ENCODE measurements around the gene ITM2C.

ITM2C gene

DNA sequence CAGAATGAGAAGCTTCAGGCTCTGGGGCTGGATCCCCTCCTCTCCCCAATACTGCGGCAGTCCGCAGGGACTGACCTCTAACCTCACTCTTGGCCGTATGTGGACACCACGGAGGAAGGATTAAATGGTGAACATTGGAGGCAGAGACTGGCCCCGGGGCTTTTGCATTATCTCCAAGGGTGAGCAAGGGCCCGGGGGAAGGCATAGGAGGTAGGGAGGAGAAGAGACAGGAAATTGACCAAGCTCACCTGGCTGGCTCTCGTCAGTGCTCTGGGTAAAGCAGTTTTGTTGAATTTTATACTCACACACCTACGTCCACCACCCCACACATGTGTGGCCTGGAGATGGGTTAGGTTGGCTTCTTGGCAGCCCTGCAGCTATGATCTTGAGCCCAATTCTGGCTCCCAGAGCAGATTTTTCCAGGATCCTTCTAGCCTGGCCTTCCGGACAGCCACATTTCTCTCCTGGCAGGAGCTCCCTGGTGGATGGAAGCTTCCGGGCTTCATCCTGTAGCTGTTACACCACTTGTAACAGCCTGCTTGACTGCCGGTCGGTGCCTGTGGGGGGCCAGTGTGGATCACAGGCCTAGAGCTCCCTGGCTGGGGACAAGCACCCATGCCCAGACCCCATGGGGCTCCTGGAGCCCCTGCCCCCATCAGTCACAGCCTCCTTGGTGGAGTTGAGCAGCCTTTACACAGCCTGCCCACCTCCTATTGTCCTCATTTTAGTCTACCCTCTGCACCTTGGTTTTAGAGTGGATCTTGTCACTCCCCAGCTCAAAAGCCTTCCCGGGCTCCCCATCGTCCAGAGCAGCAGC lies 7.6 kb downstream of the ITM2C start:
- TF ChIP-seq, protein P1, sequence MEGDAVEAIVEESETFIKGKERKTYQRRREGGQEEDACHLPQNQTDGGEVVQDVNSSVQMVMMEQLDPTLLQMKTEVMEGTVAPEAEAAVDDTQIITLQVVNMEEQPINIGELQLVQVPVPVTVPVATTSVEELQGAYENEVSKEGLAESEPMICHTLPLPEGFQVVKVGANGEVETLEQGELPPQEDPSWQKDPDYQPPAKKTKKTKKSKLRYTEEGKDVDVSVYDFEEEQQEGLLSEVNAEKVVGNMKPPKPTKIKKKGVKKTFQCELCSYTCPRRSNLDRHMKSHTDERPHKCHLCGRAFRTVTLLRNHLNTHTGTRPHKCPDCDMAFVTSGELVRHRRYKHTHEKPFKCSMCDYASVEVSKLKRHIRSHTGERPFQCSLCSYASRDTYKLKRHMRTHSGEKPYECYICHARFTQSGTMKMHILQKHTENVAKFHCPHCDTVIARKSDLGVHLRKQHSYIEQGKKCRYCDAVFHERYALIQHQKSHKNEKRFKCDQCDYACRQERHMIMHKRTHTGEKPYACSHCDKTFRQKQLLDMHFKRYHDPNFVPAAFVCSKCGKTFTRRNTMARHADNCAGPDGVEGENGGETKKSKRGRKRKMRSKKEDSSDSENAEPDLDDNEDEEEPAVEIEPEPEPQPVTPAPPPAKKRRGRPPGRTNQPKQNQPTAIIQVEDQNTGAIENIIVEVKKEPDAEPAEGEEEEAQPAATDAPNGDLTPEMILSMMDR (IDR thresholded peaks at IDR 0.05; ENCODE audit: low read depth, low read length): no peak
- DNase-seq (ENCODE audit: low read depth in 2 of 2): no peak
- H3K4me3 ChIP-seq (replicated peaks in 1 of 2; ENCODE audit: low read depth in 2 of 2, low read length in 2 of 2): no peak overlapping the region

DNA sequence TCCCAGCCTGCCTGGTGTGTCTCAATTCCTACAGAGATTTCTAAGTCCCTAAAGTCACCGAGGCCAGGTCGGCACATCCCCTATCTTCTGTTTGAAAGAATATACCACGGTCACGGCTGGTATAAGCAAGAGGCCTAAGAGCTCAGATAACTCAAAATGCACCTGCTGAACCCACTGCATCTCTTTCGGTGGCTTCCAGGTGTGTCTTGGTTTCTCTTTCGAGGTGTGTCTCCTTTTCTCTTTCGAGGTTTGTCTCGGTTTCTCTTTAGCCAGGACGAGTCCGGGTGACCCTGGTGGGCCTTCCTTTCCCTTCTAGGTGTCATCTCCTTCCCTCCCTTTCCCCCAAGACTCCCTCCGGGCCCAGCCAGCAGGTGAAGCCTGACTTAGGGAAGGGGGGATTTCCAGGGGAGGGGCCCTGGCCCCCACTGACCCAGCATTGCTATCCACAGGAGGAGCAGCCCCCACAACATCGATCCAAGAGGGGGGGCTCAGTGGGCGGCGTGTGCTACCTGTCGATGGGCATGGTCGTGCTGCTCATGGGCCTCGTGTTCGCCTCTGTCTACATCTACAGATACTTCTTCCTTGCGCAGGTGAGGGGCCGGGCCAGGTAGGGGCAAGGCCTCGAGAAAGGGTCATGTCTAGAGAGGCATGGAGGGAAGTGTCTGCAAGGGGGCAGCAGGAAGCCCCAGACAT lies 8.4 kb downstream of the ITM2C start:
- no peak for DNase-seq (ENCODE audit: low read depth in 2 of 2)
- TF ChIP-seq, protein P1 (IDR thresholded peaks at IDR 0.05; ENCODE audit: low read depth, low read length): no peak
- H3K4me3 ChIP-seq (replicated peaks in 1 of 2; ENCODE audit: low read depth in 2 of 2, low read length in 2 of 2): no peak overlapping the region

DNA sequence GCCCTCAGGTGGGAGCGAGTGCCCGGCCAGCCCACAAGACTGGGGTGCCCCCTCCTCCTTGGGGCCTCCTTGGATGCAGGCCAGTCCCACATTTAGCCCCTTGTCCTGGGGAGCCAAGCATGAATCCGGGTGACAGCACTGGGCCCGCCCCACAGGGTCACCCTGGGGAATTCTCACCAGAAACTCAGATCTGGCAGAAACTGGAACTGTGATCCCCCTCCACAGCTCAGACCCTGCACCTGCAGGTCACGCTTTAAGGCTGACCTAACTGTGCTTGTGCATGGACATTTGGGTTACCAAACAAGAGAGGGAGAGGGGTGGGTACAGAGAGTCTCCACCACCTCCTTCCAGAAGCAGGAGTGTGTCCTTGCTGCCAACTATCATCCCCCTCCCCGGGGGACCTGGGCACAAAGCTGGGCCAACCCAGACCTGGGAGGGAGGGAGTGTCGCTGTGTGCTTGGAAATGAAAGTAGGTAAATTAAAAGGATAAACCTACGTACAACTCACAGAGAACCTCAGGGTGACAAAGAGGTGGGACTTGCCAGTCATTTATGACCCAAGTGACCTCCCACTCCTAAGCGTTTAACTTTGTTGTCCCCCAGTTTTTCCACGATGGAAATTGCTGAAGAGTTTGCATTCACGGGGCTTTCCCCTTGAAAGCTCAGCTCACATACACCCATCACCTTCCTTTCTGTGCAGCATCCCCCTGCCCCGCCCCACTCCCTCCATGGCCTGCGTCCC lies 9.1 kb downstream of the ITM2C start:
- no peak for DNase-seq (ENCODE audit: low read depth in 2 of 2)
- H3K4me3 ChIP-seq (replicated peaks in 1 of 2; ENCODE audit: low read depth in 2 of 2, low read length in 2 of 2): no peak overlapping the region
- TF ChIP-seq, protein P1 (IDR thresholded peaks at IDR 0.05; ENCODE audit: low read depth, low read length): no peak

DNA sequence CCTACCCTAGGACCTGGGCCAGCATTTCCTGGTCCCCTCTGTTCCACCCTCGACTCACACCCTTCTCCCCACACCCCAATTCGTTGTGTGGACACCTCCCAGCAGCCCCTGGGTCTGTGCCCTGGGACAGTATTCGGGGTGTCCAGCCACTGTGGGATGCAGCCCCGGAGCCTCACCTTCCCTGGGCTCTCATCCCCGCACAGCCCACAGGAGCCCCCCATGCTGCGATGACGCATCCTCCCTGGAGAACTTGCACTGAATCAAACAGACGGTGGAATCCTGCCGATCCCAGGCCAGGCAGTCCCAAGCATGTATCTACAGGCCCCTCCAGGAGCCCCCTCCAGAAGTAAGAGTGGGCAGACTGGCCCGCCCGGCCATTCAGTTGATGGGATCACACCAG lies 9.7 kb downstream of the ITM2C start:
- H3K4me3 ChIP-seq (replicated peaks in 1 of 2; ENCODE audit: low read depth in 2 of 2, low read length in 2 of 2): no peak overlapping the region
- TF ChIP-seq, protein P1 (IDR thresholded peaks at IDR 0.05; ENCODE audit: low read depth, low read length): no peak

DNA sequence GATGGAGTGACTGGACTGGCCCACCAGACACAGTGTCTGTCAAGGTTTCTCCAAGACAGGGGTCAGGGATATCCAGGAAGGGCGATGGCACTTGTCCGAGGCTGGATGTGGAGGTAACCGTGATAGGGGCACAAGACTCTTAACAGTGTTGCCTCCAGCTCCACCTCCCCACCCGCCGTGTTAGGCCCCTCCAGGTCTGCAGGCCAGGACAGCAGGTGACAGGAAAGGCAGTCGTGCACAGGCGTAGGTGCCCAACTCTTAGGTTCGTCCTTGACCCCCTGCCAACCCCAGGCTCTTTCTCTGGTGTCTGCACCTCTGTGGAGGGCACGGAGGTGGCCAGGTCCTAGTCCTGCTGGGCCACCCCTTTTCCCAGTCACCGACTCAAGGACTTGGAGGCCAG lies 10.1 kb downstream of the ITM2C start:
- DNase-seq (ENCODE audit: low read depth in 2 of 2): no peak
- TF ChIP-seq, protein P1 (IDR thresholded peaks at IDR 0.05; ENCODE audit: low read depth, low read length): no peak
- H3K4me3 ChIP-seq (replicated peaks in 1 of 2; ENCODE audit: low read depth in 2 of 2, low read length in 2 of 2): no peak overlapping the region

More for the DNA sequence above, 9.7 kb downstream of the ITM2C start:
- no peak for DNase-seq (ENCODE audit: low read depth in 2 of 2)

DNA sequence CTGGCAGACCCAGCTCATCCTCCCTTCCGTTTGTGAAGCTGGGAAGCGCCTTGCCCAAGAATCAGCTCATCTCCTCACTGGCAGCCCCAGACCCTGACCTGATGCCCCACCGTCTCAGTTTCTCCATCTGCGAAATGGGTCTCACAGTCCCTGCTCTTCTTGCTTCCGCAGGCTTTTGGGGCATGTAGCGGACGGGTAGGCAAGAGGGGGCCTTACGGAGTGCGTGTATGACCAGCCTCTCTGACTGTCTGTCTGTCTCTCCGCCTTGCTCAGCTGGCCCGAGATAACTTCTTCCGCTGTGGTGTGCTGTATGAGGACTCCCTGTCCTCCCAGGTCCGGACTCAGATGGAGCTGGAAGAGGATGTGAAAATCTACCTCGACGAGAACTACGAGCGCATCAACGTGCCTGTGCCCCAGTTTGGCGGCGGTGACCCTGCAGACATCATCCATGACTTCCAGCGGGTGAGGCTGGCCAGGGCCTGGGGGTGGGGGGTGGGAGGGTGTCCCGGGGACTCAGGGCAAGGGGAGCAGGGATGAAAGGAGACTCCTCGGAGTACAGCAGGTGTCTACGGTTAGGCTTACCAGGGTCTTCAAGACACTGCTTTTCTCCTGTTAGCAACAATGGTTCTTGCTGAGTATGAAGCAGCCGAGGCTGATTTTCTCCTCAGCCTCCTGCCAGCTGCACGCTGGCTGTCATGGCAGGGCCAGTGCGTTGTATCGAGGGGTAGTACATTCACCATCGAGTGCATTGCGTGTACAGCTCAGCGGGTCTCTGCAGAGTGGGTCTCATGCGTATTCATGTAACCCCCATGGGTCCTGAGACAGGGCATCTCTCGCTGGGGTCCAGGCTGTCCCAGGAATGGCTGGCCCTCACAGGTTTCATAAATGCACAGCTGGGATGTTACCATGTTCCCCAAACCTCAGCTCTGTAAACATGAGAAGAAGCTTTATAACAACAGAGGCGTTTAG lies 10.9 kb downstream of the ITM2C start:
- no peak for DNase-seq (ENCODE audit: low read depth in 2 of 2)
- TF ChIP-seq, protein P1 (IDR thresholded peaks at IDR 0.05; ENCODE audit: low read depth, low read length): no peak

More for the DNA sequence above, 10.9 kb downstream of the ITM2C start:
- no peak overlapping the region for H3K4me3 ChIP-seq (replicated peaks in 1 of 2; ENCODE audit: low read depth in 2 of 2, low read length in 2 of 2)

Measured in cardiac fibroblast (primary cell).